ENCODE data around the gene VAMP7. TPM values are rescaled to one million over a fixed set of nuclear protein-coding genes. Genes with fewer than 3 reads are reported as not detected.

Gene VAMP7
- total and polyA plus RNA-seq, 10 of the 15 experiments (the other 5 are each of a cell fraction or from before 2014, with no cell fraction given): 15.1 to 52.4 (median 35.8) TPM

- H3K4me3 ChIP-seq: no peak overlapping the region
- RAD21 ChIA-PET (ENCODE audit: unreplicated experiment): no interaction called here
These were observed 4.4 kb upstream of the VAMP7 start for GRCh38 chrX:155876704-155877103.

GRCh38 chrX:155877288-155877687 is 3.9 kb upstream of the VAMP7 start:
- peaks cover 10% of the 10 kb centered on the region for H3K79me2 ChIP-seq (ENCODE audit: control insufficient read depth, insufficient read depth, low read length)
- H2AFZ ChIP-seq (ENCODE audit: control insufficient read depth, low read depth, low read length): no peak overlapping the region
- no peaks in the 10 kb centered on the region for H3K4me1 ChIP-seq (ENCODE audit: control insufficient read depth, insufficient read depth, low read length)
- H3K9ac ChIP-seq (ENCODE audit: control insufficient read depth, insufficient read depth, low read length): no peak overlapping the region
- no peaks in the 10 kb centered on the region for H3K9me3 ChIP-seq (replicated peaks; ENCODE audit: control insufficient read depth, insufficient read depth, low read length)
- no TSS peak for BruUV-seq (replicated peaks)
- ChIA-PET CTCF (no interaction called here), RAD21 (ENCODE audit: unreplicated experiment) (no interaction called here), POLR2A (no interaction called here), SMC1A (ENCODE audit: uncharacterized antibody, unreplicated experiment) (no interaction called here)
- H3K36me3 ChIP-seq (ENCODE audit: control insufficient read depth in 2 of 2, insufficient read depth in 2 of 2, low read length in 1 of 2): no peaks in the 10 kb centered on the region
- in situ Hi-C loops (cut with MboI) (no loop called here), intact Hi-C loops (cut with micrococcal nuclease; ENCODE audit: unreplicated experiment) (no loop called here)
- FAIRE-seq (no peak), DNase-seq (ENCODE audit: low read depth, low spot score) (no peak), ATAC-seq (no peak)
- H3K4me2 ChIP-seq (ENCODE audit: control insufficient read depth, insufficient read depth): no peak overlapping the region
- H3K27ac ChIP-seq (ENCODE audit: control insufficient read depth, insufficient read depth): no peak overlapping the region
- H3K27me3 ChIP-seq (replicated peaks in 1 of 2; ENCODE audit: control insufficient read depth in 2 of 2, insufficient read depth in 2 of 2, low read length in 1 of 2): no peaks in the 10 kb centered on the region
- 0% methylated on average over 1 of the region's 1 CpG for WGBS (ENCODE audit: insufficient coverage, insufficient replicate concordance, low lambda C conversion rate, missing lambda C conversion rate)
- no peaks in the 10 kb centered on the region for H4K20me1 ChIP-seq (ENCODE audit: control insufficient read depth, insufficient read depth)
- no peak overlapping the region for H3K4me3 ChIP-seq
- TF ChIP-seq EP300 (IDR thresholded peaks at IDR 0.05; ENCODE audit: borderline replicate concordance in 1 of 2, control insufficient read depth in 1 of 2, low read depth in 2 of 2, low read length in 2 of 2): no peak
- TF ChIP-seq SMARCA5 (IDR thresholded peaks at IDR 0.05): no peak
- TF ChIP-seq ZBTB11 (CRISPR knock-in tag; IDR thresholded peaks at IDR 0.05): no peak
- TF ChIP-seq TAF1 (IDR thresholded peaks at IDR 0.05; ENCODE audit: borderline replicate concordance, low read depth, low read length): no peak
- TF ChIP-seq USF1 (IDR thresholded peaks at IDR 0.05; ENCODE audit: borderline replicate concordance, extremely low read length, insufficient read depth, low read depth, low read length): no peak
- TF ChIP-seq USF2 (IDR thresholded peaks at IDR 0.05; ENCODE audit: borderline replicate concordance, low read depth, low read length): no peak
- TF ChIP-seq ZNF622 (IDR thresholded peaks at IDR 0.05): no peak
- no peak for TF ChIP-seq MXI1 (IDR thresholded peaks at IDR 0.05; ENCODE audit: low read depth, low read length)
- no peak for TF ChIP-seq STAT1 (conservative IDR thresholded peaks at IDR 0.05)

More at GRCh38 chrX:155876704-155877103, 4.4 kb upstream of the VAMP7 start:
- ChIA-PET SMC1A (ENCODE audit: uncharacterized antibody, unreplicated experiment) (no interaction called here), CTCF (no interaction called here), POLR2A (no interaction called here)
- H3K9ac ChIP-seq (ENCODE audit: control insufficient read depth, insufficient read depth, low read length): no peak overlapping the region
- ATAC-seq: no peak
- intact Hi-C loops (cut with micrococcal nuclease; ENCODE audit: unreplicated experiment) (no loop called here), in situ Hi-C loops (cut with MboI) (no loop called here)
- no peaks in the 10 kb centered on the region for H3K36me3 ChIP-seq (ENCODE audit: control insufficient read depth in 2 of 2, insufficient read depth in 2 of 2, low read length in 1 of 2)
- no peak overlapping the region for H2AFZ ChIP-seq (ENCODE audit: control insufficient read depth, low read depth, low read length)
- no peaks in the 10 kb centered on the region for H3K4me1 ChIP-seq (ENCODE audit: control insufficient read depth, insufficient read depth, low read length)
- no peak overlapping the region for H3K4me2 ChIP-seq (ENCODE audit: control insufficient read depth, insufficient read depth)
- no peak overlapping the region for H3K27ac ChIP-seq (ENCODE audit: control insufficient read depth, insufficient read depth)
- TF ChIP-seq PAX5 (IDR thresholded peaks at IDR 0.05; ENCODE audit: borderline replicate concordance, low read depth, low read length) (no peak), ATF7 (IDR thresholded peaks at IDR 0.05; ENCODE audit: low read depth) (peak; percentile 55; the same call in 1 of the 2 replicates)
- no peaks in the 10 kb centered on the region for H3K9me3 ChIP-seq (replicated peaks; ENCODE audit: control insufficient read depth, insufficient read depth, low read length)
- DNase-seq (ENCODE audit: low read depth, low spot score): no peak
- H3K27me3 ChIP-seq (replicated peaks in 1 of 2; ENCODE audit: control insufficient read depth in 2 of 2, insufficient read depth in 2 of 2, low read length in 1 of 2): no peaks in the 10 kb centered on the region
- H3K79me2 ChIP-seq (ENCODE audit: control insufficient read depth, insufficient read depth, low read length): peaks cover 4% of the 10 kb centered on the region
- no peak for FAIRE-seq
- no peaks in the 10 kb centered on the region for H4K20me1 ChIP-seq (ENCODE audit: control insufficient read depth, insufficient read depth)
- no TSS peak for BruUV-seq (replicated peaks)
- WGBS (ENCODE audit: insufficient coverage, insufficient replicate concordance, low lambda C conversion rate, missing lambda C conversion rate): 3% methylated on average over 3 of the region's 3 CpGs

All from GM12878 (cell line).